GM12878 (cell line): Measurements from ENCODE around the gene APCDD1.

Experiments used
- BCL11A ChIP-seq: IDR thresholded peaks from 2 replicates; pipeline ENCODE4 v1.6.1; 2011; ENCODE audit warnings: low read depth, low read length
- CBX3 ChIP-seq: fragments of 200-600 bp; sonication (generic); IDR thresholded peaks from 2 replicates; pipeline ENCODE4 v1.6.1; 2016; ENCODE audit warnings: low read depth, borderline replicate concordance
- CHD1 ChIP-seq: IDR thresholded peaks from 2 replicates; pipeline ENCODE4 v1.6.1; 2012; ENCODE audit warnings: low read depth, low read length, improper control_type of control experiment
- CTCF ChIP-seq, 3 experiments: IDR thresholded peaks in 2 of 3; conservative IDR thresholded peaks in 1 of 3; 2 replicates each; pipeline ENCODE4 v1.5.1; 2011; ENCODE audit warnings: low read depth in 3 of 3, low read length in 3 of 3, mild to moderate bottlenecking in 3 of 3, control low read depth in 2 of 3, moderate library complexity in 2 of 3, inconsistent platforms in 1 of 3, mixed read lengths in 1 of 3; ENCODE audit not compliant: control insufficient read depth in 2 of 3, insufficient read depth in 1 of 3; ENCODE audit errors: extremely low read depth in 1 of 3
- EGR1 ChIP-seq, 2 experiments: IDR thresholded peaks; 1 replicate in 1 of 2; 2 replicates in 1 of 2; pipeline ENCODE4 v1.6.1; 2011 to 2012; ENCODE audit warnings: low read depth in 2 of 2, low read length in 2 of 2, borderline replicate concordance in 1 of 2, mild to moderate bottlenecking in 1 of 2, moderate library complexity in 1 of 2
- EZH2 ChIP-seq: IDR thresholded peaks from 2 replicates; pipeline ENCODE4 v1.6.1; 2012; ENCODE audit warnings: low read depth, mild to moderate bottlenecking, control low read depth, inconsistent platforms, low read length, borderline replicate concordance; ENCODE audit not compliant: control insufficient read depth
- GATAD2B ChIP-seq: fragments of 450-650 bp; conservative IDR thresholded peaks from 2 replicates; pipeline ENCODE4 v1.6.1; 2017; ENCODE audit warnings: low read depth, mild to moderate bottlenecking, moderate library complexity
- HDGF ChIP-seq: fragments of 450-650 bp; IDR thresholded peaks from 2 replicates; pipeline ENCODE4 v1.6.1; 2016; ENCODE audit warnings: antibody characterized with exemption
- JUNB ChIP-seq: IDR thresholded peaks from 2 replicates; pipeline ENCODE4 v1.6.1; 2016; ENCODE audit warnings: antibody characterized with exemption, mild to moderate bottlenecking
- NFYB ChIP-seq: IDR thresholded peaks from 2 replicates; pipeline ENCODE4 v1.6.1; 2011; ENCODE audit warnings: low read depth, mild to moderate bottlenecking, low read length, improper control_type of control experiment, moderate library complexity; ENCODE audit not compliant: insufficient read depth
- POLR2AphosphoS5 ChIP-seq: IDR thresholded peaks from 2 replicates; pipeline ENCODE4 v1.6.1; 2011; ENCODE audit warnings: mild to moderate bottlenecking, low read length, inconsistent platforms
- SIN3A ChIP-seq: IDR thresholded peaks from 2 replicates; pipeline ENCODE4 v1.6.1; 2012; ENCODE audit warnings: low read depth, low read length, improper control_type of control experiment
- SMARCA5 ChIP-seq: fragments of 450-650 bp; IDR thresholded peaks from 2 replicates; pipeline ENCODE4 v1.6.1; 2017; ENCODE audit warnings: mild to moderate bottlenecking

DNA sequence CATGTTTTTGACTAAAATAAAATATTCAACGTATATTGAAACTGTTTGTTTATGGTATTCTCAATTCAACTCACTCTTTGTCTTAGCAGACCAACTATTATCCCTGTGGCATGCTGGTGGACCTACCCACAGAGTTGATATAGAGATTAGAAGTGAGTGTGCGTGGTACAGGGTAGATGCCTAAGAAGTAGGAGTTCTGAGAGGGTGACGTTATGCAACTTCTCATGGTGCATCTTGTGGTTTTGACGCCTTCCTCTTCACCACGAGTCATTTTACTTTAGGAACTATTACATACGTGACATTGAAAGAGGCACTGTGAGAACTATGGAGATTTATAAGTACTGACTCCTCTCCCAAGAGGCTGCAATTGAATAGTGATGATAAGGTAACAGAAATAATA, 44.8 kb downstream of the APCDD1 start:
- TF ChIP-seq CTCF (IDR thresholded peaks at IDR 0.05 in 2 of 3, conservative IDR thresholded peaks at IDR 0.05 in 1 of 3; ENCODE audit: control insufficient read depth in 2 of 3, extremely low read depth in 1 of 3, insufficient read depth in 1 of 3, low read depth in 3 of 3, low read length in 3 of 3), result no peak
- TF ChIP-seq GATAD2B, result no peak
- no peak for TF ChIP-seq CHD1
- no peak for TF ChIP-seq NFYB
- no peak for TF ChIP-seq EGR1 (IDR thresholded peaks at IDR 0.05; ENCODE audit: borderline replicate concordance in 1 of 2, low read depth in 2 of 2, low read length in 2 of 2)
- TF ChIP-seq SMARCA5, result no peak
- TF ChIP-seq SIN3A, result no peak
- no peak for TF ChIP-seq BCL11A
- no peak for TF ChIP-seq EZH2
- TF ChIP-seq CBX3, result no peak
- TF ChIP-seq POLR2AphosphoS5, result no peak
- TF ChIP-seq HDGF, result no peak
- TF ChIP-seq JUNB, result no peak
